ENCODE results near the gene ID3. TPM values are rescaled to one million over a fixed set of nuclear protein-coding genes. Genes with fewer than 3 reads are reported as not detected.

The ID3 gene
- polyA plus RNA-seq, 1 of the 3 experiments (the other 2 are of a cell fraction), result 504 TPM

GRCh38 chr1:23565776-23566175, 6.5 kb upstream of the ID3 start (continued):
- TF ChIP-seq, protein P1, sequence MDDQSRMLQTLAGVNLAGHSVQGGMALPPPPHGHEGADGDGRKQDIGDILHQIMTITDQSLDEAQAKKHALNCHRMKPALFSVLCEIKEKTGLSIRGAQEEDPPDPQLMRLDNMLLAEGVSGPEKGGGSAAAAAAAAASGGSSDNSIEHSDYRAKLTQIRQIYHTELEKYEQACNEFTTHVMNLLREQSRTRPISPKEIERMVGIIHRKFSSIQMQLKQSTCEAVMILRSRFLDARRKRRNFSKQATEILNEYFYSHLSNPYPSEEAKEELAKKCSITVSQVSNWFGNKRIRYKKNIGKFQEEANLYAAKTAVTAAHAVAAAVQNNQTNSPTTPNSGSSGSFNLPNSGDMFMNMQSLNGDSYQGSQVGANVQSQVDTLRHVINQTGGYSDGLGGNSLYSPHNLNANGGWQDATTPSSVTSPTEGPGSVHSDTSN (IDR thresholded peaks at IDR 0.05), result no peak
- no peak for TF ChIP-seq TCF12 (IDR thresholded peaks at IDR 0.05)
- TF ChIP-seq POLR2AphosphoS5 (IDR thresholded peaks at IDR 0.05; ENCODE audit: low read depth, low read length), result no peak

GRCh38 chr1:23564529-23565122, 5.3 kb upstream of the ID3 start:
- POLR2A ChIA-PET, result no interaction called here
- Histone ChIP-seq H3K4me1 (ENCODE audit: control insufficient read depth in 1 of 2, insufficient read depth in 2 of 2, low read depth in 1 of 2, low read length in 1 of 2) (peaks cover 46 to 59% of the 10 kb centered on the region in 2 experiments), H3K4me2 (0 out of 2 replicates have a peak overlapping the region, but pooled peaks have one; percentile 4), H3K9ac (peak overlapping the region; percentile 99), H3K9me3 (no peaks in the 10 kb centered on the region), H4K20me1 (ENCODE audit: insufficient read depth) (no peaks in the 10 kb centered on the region), H3K27ac (ENCODE audit: low read depth in 2 of 2, low read length in 1 of 2) (peak overlapping the region in 1 of 2 experiments; percentile 100; a peak in 2 of 4 replicates), H3F3A (replicated peaks; ENCODE audit: insufficient read depth) (peaks cover 43% of the 10 kb centered on the region), H3K9me2 (no peaks in the 10 kb centered on the region), H3K4me3 (ENCODE audit: low read depth in 2 of 2, low read length in 1 of 2) (no peak overlapping the region), H3K27me3 (ENCODE audit: insufficient read depth) (no peaks in the 10 kb centered on the region), H2AFZ (ENCODE audit: low read depth) (peak overlapping the region; percentile 51), H3K79me2 (ENCODE audit: insufficient read depth) (peaks cover 13% of the 10 kb centered on the region; the same call in 1 of the 2 replicates), H3K36me3 (replicated peaks in 1 of 2; ENCODE audit: control insufficient read depth in 1 of 2, insufficient read depth in 2 of 2, low read length in 1 of 2) (no peaks in the 10 kb centered on the region)
- no peak for TF ChIP-seq RAD21 (IDR thresholded peaks at IDR 0.05; ENCODE audit: low read length)
- TF ChIP-seq CHD2 (IDR thresholded peaks at IDR 0.05; ENCODE audit: low read length, partially characterized antibody), result no peak
- no peak for TF ChIP-seq TEAD4 (IDR thresholded peaks at IDR 0.05; ENCODE audit: borderline replicate concordance, insufficient read depth)
- no peak for TF ChIP-seq MAX (IDR thresholded peaks at IDR 0.05; ENCODE audit: low read depth)
- TF ChIP-seq POLR2AphosphoS5 (IDR thresholded peaks at IDR 0.05; ENCODE audit: low read depth, low read length), result no peak
- TF ChIP-seq SIN3A (IDR thresholded peaks at IDR 0.05; ENCODE audit: borderline replicate concordance, low read depth, low read length), result no peak
- no peak for TF ChIP-seq ELF1 (IDR thresholded peaks at IDR 0.05)
- TF ChIP-seq, protein P2, sequence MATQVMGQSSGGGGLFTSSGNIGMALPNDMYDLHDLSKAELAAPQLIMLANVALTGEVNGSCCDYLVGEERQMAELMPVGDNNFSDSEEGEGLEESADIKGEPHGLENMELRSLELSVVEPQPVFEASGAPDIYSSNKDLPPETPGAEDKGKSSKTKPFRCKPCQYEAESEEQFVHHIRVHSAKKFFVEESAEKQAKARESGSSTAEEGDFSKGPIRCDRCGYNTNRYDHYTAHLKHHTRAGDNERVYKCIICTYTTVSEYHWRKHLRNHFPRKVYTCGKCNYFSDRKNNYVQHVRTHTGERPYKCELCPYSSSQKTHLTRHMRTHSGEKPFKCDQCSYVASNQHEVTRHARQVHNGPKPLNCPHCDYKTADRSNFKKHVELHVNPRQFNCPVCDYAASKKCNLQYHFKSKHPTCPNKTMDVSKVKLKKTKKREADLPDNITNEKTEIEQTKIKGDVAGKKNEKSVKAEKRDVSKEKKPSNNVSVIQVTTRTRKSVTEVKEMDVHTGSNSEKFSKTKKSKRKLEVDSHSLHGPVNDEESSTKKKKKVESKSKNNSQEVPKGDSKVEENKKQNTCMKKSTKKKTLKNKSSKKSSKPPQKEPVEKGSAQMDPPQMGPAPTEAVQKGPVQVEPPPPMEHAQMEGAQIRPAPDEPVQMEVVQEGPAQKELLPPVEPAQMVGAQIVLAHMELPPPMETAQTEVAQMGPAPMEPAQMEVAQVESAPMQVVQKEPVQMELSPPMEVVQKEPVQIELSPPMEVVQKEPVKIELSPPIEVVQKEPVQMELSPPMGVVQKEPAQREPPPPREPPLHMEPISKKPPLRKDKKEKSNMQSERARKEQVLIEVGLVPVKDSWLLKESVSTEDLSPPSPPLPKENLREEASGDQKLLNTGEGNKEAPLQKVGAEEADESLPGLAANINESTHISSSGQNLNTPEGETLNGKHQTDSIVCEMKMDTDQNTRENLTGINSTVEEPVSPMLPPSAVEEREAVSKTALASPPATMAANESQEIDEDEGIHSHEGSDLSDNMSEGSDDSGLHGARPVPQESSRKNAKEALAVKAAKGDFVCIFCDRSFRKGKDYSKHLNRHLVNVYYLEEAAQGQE (IDR thresholded peaks at IDR 0.05; ENCODE audit: low read depth, low read length), result no peak
- TF ChIP-seq, protein P3, sequence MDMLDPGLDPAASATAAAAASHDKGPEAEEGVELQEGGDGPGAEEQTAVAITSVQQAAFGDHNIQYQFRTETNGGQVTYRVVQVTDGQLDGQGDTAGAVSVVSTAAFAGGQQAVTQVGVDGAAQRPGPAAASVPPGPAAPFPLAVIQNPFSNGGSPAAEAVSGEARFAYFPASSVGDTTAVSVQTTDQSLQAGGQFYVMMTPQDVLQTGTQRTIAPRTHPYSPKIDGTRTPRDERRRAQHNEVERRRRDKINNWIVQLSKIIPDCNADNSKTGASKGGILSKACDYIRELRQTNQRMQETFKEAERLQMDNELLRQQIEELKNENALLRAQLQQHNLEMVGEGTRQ (IDR thresholded peaks at IDR 0.05; ENCODE audit: borderline replicate concordance, low read depth, low read length), result no peak
- no peak for TF ChIP-seq RFX5 (IDR thresholded peaks at IDR 0.05; ENCODE audit: low read length)
- TF ChIP-seq ZBTB33 (IDR thresholded peaks at IDR 0.05; ENCODE audit: borderline replicate concordance, low read depth), result no peak
- TF ChIP-seq FOSL2 (IDR thresholded peaks at IDR 0.05; ENCODE audit: borderline replicate concordance, low read depth), result no peak
- no peak for TF ChIP-seq USF1 (IDR thresholded peaks at IDR 0.05; ENCODE audit: borderline replicate concordance, low read depth)
- TF ChIP-seq TCF12 (IDR thresholded peaks at IDR 0.05), result no peak
- TF ChIP-seq GABPA (IDR thresholded peaks at IDR 0.05; ENCODE audit: low read depth), result no peak
- 65% methylated on average over 10 of the region's 10 CpGs for WGBS (ENCODE audit: low lambda C conversion rate)
- CTCF ChIA-PET, result interaction anchor here (1.1 to 9.4 kb wide), 6 partner anchors 9 to 73 kb away, joined by 3 to 97 read pairs (median 6); no protein-coding TSS in a partner anchor
- DNase-seq, result no peak
